ENCODE data around the gene GAPDHS. TPM values are rescaled to one million over a fixed set of nuclear protein-coding genes. Genes with fewer than 3 reads are reported as not detected.

The GAPDHS gene
- total and polyA plus RNA-seq, 2 of the 13 experiments (the other 11 are each of a cell fraction or from before 2014, with no cell fraction given) = not detected

DNA sequence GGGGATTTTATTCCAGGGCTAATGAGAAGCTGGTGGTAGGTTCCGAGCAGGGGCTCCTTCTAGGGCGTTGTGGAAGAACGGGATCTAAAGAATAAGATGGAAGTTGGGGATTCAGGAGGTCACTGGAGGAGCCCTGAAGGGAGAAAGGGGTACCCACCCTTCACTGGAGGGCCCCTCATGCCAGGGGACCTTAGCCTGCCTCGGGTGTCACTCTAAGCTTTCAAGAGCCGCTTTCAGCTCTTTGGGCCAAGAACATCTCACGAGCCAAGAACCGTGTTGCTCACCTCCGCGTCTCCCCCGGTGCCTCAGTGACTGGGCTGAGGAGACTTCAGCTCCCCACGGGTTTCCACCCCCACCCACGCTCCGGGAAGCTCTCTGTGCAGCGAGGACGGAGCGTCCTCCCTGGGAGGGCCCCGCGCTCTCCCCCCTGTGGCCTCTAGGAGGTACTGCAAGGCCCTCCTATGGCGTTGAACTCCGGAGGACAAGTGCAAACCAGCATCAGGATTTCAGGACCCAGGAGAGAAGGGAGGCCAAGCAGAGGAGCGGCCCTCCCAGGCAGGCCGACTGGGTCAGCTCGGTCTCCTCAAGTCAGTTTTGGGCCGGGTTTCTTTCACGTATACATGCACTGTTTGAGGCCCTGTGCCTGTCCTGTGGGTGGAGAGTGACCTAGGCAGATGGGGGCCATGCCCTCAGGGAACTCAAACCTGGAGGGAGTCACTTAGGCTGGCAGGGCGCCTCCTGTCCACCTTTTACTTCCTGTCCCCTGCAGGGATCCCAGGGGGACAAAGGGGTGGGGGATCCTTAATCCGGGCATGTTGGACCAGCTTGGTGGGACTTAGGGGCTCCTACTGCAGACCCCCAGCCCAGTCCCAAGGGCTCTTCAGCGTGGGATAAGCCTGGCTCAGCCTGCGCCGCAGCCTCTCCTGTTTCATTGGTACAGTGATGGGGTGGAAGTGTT is 37.9 kb upstream of the GAPDHS start (continued):
- no peak for TF ChIP-seq SMAD1 (CRISPR knock-in tag; IDR thresholded peaks at IDR 0.05; ENCODE audit: borderline replicate concordance, low read depth)
- TF ChIP-seq, protein P1, sequence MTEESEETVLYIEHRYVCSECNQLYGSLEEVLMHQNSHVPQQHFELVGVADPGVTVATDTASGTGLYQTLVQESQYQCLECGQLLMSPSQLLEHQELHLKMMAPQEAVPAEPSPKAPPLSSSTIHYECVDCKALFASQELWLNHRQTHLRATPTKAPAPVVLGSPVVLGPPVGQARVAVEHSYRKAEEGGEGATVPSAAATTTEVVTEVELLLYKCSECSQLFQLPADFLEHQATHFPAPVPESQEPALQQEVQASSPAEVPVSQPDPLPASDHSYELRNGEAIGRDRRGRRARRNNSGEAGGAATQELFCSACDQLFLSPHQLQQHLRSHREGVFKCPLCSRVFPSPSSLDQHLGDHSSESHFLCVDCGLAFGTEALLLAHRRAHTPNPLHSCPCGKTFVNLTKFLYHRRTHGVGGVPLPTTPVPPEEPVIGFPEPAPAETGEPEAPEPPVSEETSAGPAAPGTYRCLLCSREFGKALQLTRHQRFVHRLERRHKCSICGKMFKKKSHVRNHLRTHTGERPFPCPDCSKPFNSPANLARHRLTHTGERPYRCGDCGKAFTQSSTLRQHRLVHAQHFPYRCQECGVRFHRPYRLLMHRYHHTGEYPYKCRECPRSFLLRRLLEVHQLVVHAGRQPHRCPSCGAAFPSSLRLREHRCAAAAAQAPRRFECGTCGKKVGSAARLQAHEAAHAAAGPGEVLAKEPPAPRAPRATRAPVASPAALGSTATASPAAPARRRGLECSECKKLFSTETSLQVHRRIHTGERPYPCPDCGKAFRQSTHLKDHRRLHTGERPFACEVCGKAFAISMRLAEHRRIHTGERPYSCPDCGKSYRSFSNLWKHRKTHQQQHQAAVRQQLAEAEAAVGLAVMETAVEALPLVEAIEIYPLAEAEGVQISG (CRISPR knock-in tag; IDR thresholded peaks at IDR 0.05) = peak; percentile 86
- TF ChIP-seq CENPX (CRISPR knock-in tag; IDR thresholded peaks at IDR 0.05) = no peak
- TF ChIP-seq NFE2L1 (CRISPR knock-in tag; IDR thresholded peaks at IDR 0.05; ENCODE audit: borderline replicate concordance) = no peak
- TF ChIP-seq, protein P2, sequence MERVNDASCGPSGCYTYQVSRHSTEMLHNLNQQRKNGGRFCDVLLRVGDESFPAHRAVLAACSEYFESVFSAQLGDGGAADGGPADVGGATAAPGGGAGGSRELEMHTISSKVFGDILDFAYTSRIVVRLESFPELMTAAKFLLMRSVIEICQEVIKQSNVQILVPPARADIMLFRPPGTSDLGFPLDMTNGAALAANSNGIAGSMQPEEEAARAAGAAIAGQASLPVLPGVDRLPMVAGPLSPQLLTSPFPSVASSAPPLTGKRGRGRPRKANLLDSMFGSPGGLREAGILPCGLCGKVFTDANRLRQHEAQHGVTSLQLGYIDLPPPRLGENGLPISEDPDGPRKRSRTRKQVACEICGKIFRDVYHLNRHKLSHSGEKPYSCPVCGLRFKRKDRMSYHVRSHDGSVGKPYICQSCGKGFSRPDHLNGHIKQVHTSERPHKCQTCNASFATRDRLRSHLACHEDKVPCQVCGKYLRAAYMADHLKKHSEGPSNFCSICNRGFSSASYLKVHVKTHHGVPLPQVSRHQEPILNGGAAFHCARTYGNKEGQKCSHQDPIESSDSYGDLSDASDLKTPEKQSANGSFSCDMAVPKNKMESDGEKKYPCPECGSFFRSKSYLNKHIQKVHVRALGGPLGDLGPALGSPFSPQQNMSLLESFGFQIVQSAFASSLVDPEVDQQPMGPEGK (CRISPR knock-in tag; IDR thresholded peaks at IDR 0.05) = peak; percentile 52
- TF ChIP-seq ZNF468 (CRISPR knock-in tag; IDR thresholded peaks at IDR 0.05) = no peak
- no peak for TF ChIP-seq MEF2D (CRISPR knock-in tag; IDR thresholded peaks at IDR 0.05)
- no peak for TF ChIP-seq PHF21A (CRISPR knock-in tag; IDR thresholded peaks at IDR 0.05)
- TF ChIP-seq, protein P3, sequence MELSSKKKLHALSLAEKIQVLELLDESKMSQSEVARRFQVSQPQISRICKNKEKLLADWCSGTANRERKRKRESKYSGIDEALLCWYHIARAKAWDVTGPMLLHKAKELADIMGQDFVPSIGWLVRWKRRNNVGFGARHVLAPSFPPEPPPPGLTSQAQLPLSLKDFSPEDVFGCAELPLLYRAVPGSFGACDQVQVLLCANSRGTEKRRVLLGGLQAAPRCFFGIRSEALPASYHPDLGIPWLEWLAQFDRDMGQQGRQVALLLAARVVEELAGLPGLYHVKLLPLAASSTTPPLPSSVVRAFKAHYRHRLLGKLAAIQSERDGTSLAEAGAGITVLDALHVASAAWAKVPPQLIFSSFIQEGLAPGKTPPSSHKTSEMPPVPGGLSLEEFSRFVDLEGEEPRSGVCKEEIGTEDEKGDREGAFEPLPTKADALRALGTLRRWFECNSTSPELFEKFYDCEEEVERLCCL (CRISPR knock-in tag; IDR thresholded peaks at IDR 0.05; ENCODE audit: borderline replicate concordance) = no peak
- TF ChIP-seq ZBTB7B (CRISPR knock-in tag; IDR thresholded peaks at IDR 0.05) = no peak
- no peak for TF ChIP-seq HNRNPLL (IDR thresholded peaks at IDR 0.05; ENCODE audit: low read depth, low read length, poor library complexity, severe bottlenecking)
- no peak for TF ChIP-seq ZNF451 (CRISPR knock-in tag; IDR thresholded peaks at IDR 0.05)
- no peak for TF ChIP-seq ZSCAN20 (CRISPR knock-in tag; IDR thresholded peaks at IDR 0.05; ENCODE audit: borderline replicate concordance)
- no peak for TF ChIP-seq PLRG1 (conservative IDR thresholded peaks at IDR 0.05)
- TF ChIP-seq, protein P4, sequence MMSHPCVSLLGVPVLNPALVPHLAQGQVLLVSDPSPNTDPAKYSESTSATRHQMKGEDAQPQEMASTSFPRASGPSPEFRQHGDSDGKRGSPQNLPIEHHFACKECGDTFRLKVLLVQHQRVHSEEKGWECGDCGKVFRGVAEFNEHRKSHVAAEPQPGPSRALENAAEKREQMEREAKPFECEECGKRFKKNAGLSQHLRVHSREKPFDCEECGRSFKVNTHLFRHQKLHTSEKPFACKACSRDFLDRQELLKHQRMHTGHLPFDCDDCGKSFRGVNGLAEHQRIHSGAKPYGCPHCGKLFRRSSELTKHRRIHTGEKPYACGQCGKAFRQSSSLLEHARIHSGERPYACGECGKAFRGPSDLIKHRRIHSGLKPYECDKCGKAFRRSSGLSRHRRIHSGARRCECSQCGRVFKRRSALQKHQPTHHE (CRISPR knock-in tag; IDR thresholded peaks at IDR 0.05; ENCODE audit: borderline replicate concordance) = no peak
- TF ChIP-seq TAF1 (CRISPR knock-in tag; IDR thresholded peaks at IDR 0.05) = no peak
- TF ChIP-seq ZNF629 (CRISPR knock-in tag; conservative IDR thresholded peaks at IDR 0.05) = no peak
- TF ChIP-seq ZMYM2 (CRISPR knock-in tag; IDR thresholded peaks at IDR 0.05) = no peak
- no peak for TF ChIP-seq DR1 (CRISPR knock-in tag; IDR thresholded peaks at IDR 0.05)
- 0 out of 2 replicates have a peak, but pooled peaks have one; percentile 54 for TF ChIP-seq ISL2 (CRISPR knock-in tag; IDR thresholded peaks at IDR 0.05)
- peak; percentile 33; the same call in 1 of the 2 replicates for TF ChIP-seq THAP11 (CRISPR knock-in tag; IDR thresholded peaks at IDR 0.05)
